MCF 10A (cell line): ENCODE results near the gene FGF4. TPM values are rescaled to one million over a fixed set of nuclear protein-coding genes. Genes with fewer than 3 reads are reported as not detected.

Experiments
- BruUV-seq: library from RNA; stranded (reverse); fragments of 400-500 nt; replicated peaks from 2 replicates; lab custom pipeline; 2021; lab: Mats Ljungman, UMichigan
- CTCF ChIA-PET: fragments of 300-600 bp; sonication (Branson Sonifier 250); formaldehyde crosslinking; extraction: SDS; loops from one replicate; lab custom pipeline; 2021; ENCODE audit warnings: antibody characterized with exemption, inconsistent platforms; lab: Yijun Ruan, JAX
- POLR2A ChIA-PET: fragments of 300-600, 350-650 bp; sonication (Branson Sonifier 250); formaldehyde crosslinking; extraction: SDS; loops from one replicate; lab custom pipeline; 2020; ENCODE audit warnings: antibody characterized with exemption, inconsistent platforms; lab: Yijun Ruan, JAX
- DNase-seq: peaks from one replicate; pipeline ENCODE4 v3.0.0-alpha.2; 2018; ENCODE audit not compliant: unreplicated experiment
- H3K27ac Mint-ChIP-seq: one replicate; pipeline ENCODE4 v1.8.0; 2022; ENCODE audit warnings: mild to moderate bottlenecking, low read depth, mixed read lengths; ENCODE audit not compliant: unreplicated experiment
- H3K27me3 Mint-ChIP-seq: one replicate; pipeline ENCODE4 v1.8.0; 2022; ENCODE audit warnings: mixed read lengths; ENCODE audit not compliant: insufficient read depth, unreplicated experiment
- H3K36me3 Mint-ChIP-seq: one replicate; pipeline ENCODE4 v1.8.0; 2022; ENCODE audit warnings: mild to moderate bottlenecking, moderate library complexity, mixed read lengths; ENCODE audit not compliant: insufficient read depth, unreplicated experiment
- H3K4me1 Mint-ChIP-seq: one replicate; pipeline ENCODE4 v1.8.0; 2022; ENCODE audit warnings: mixed read lengths; ENCODE audit not compliant: insufficient read depth, unreplicated experiment
- H3K4me3 Mint-ChIP-seq: one replicate; pipeline ENCODE4 v1.8.0; 2022; ENCODE audit warnings: mild to moderate bottlenecking, moderate library complexity, mixed read lengths; ENCODE audit not compliant: unreplicated experiment
- H3K9me3 Mint-ChIP-seq: one replicate; pipeline ENCODE4 v1.8.0; 2022; ENCODE audit warnings: mixed read lengths; ENCODE audit not compliant: unreplicated experiment
- CTCF ChIP-seq: fragments of 200-600 bp; IDR thresholded peaks from one replicate; pipeline ENCODE4 v1.8.0; 2022; ENCODE audit warnings: antibody characterized with exemption, mild to moderate bottlenecking; ENCODE audit not compliant: unreplicated experiment
- intact Hi-C: fragments of 100-400 bp; cut with micrococcal nuclease; formaldehyde crosslinking; loops from 2 replicates; pipeline ENCODE4 v1.14.1; 2022
- total RNA-seq: library from RNA; stranded (reverse); gene quantifications from 2 replicates; pipeline ENCODE4 v1.2.3, GENCODE V29; 2022

FGF4 gene
- total RNA-seq, 1 experiment from 2014 or later: not detected

DNA sequence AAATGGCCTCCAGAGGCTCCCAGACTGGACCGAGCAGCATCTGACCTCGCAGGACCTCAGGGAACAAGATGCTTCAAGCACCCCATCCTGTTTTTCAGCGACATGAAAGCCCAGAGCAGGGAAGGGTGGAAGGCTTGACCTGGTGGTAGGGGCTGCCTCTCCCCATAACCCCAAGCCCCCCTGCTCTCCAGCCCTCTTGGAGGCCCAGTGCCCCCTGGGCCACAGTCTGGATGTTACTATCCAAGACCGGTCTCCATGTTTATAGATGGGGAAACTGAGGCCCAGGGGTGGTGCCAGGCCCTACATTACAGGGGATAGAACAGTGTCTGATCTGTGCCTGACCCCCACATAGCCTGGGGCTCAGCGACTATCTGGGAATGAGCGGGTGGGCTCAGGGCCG lies 37.1 kb upstream of the FGF4 start:
- intact Hi-C loops: no loop called here
- Mint-ChIP-seq H3K36me3 (no peaks in the 10 kb centered on the region), H3K4me3 (no peak overlapping the region), H3K27ac (no peak overlapping the region), H3K27me3 (peaks cover 33% of the 10 kb centered on the region), H3K4me1 (peaks cover 6% of the 10 kb centered on the region), H3K9me3 (peaks cover 7% of the 10 kb centered on the region)
- no peak for DNase-seq
- POLR2A ChIA-PET: no interaction called here
- CTCF ChIA-PET: no interaction called here
- BruUV-seq: no TSS peak
- no peak for TF ChIP-seq CTCF

DNA sequence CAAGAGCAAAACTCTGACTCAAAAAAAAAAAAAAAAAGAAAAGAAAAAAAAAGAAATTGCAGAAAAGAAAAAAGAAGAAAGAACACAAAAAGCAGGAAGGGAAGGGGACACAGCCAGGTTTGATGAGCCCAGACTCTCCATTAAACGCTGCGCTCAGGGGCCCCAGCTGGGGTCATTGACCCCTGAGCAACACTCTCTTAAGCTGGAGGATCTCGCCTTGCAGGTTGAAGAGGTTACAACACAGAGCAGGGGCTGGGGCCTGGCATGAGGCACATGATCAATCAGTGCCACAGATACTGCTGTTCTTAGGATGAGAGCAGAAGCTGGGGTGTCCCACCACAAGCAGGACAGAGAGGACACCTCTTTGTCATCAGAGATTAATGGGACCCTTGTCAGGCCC lies 36.3 kb upstream of the FGF4 start:
- intact Hi-C loops: no loop called here
- no peak overlapping the region for H3K4me3 Mint-ChIP-seq
- H3K9me3 Mint-ChIP-seq: peaks cover 7% of the 10 kb centered on the region
- H3K36me3 Mint-ChIP-seq: no peaks in the 10 kb centered on the region
- POLR2A ChIA-PET: no interaction called here
- TF ChIP-seq CTCF: no peak
- BruUV-seq: no TSS peak
- DNase-seq: no peak
- CTCF ChIA-PET: interaction anchor here (1.6 kb wide), 1 partner anchor 10 kb away, joined by 5 read pairs; no protein-coding TSS in a partner anchor
- H3K27me3 Mint-ChIP-seq: peaks cover 27% of the 10 kb centered on the region
- peaks cover 6% of the 10 kb centered on the region for H3K4me1 Mint-ChIP-seq
- no peak overlapping the region for H3K27ac Mint-ChIP-seq

DNA sequence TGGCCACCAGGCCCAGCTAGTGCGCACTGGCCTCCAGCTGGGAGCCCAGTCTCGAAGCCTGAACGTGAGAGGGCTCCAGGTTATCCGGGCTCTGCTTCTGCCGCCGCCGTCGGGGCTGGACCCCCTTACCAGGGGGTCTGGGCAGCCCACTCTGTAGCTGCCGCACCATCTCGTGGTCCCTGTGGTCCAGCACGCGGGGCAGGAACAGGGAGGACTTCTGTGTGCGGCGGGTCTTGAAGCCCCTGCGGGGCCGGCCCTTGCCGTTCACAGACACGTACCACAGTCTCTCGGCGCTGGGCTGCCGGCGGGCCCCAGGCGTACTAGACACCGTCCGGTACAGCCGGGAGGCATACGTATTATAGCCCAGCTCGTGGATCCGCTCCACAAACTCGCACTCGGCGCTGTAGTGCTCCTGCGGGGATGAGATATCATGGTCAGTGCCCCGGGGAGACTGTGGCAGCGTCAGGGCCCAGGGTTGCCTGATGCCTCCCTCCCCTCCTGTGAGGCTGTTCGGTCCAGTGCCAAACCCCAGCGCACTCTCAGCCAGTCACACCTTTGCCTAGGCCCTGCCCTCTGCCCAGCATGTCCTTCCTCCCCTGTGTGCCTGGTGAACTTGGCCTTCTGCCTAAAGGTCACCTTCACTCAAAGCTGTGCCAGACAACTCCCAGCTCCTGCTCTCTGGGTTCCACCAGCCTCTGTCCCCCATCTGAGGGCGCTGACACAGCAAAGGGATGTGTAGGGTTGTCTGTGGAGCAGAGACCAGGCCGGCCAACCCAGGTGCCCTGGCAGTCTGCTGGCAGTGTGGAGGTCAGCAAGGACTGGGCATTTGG lies 35.4 kb upstream of the FGF4 start:
- intact Hi-C loops: no loop called here
- Mint-ChIP-seq H3K9me3 (peaks cover 7% of the 10 kb centered on the region), H3K27ac (no peak overlapping the region), H3K4me1 (peaks cover 6% of the 10 kb centered on the region), H3K36me3 (no peaks in the 10 kb centered on the region), H3K27me3 (peaks cover 17% of the 10 kb centered on the region), H3K4me3 (no peak overlapping the region)
- no peak for TF ChIP-seq CTCF
- no TSS peak for BruUV-seq
- ChIA-PET CTCF (interaction anchor here (0.6 to 1.6 kb wide), 4 partner anchors 9 to 124 kb away, joined by 3 to 5 read pairs (median 4); no protein-coding TSS in a partner anchor), POLR2A (no interaction called here)
- DNase-seq: no peak

- H3K36me3 Mint-ChIP-seq: no peaks in the 10 kb centered on the region
- no peak overlapping the region for H3K27ac Mint-ChIP-seq
- intact Hi-C loops: no loop called here
- TF ChIP-seq CTCF: no peak
- peaks cover 4% of the 10 kb centered on the region for H3K27me3 Mint-ChIP-seq
- ChIA-PET CTCF (no interaction called here), POLR2A (no interaction called here)
- peaks cover 6% of the 10 kb centered on the region for H3K4me1 Mint-ChIP-seq
- DNase-seq: no peak
- no TSS peak for BruUV-seq
- H3K9me3 Mint-ChIP-seq: peaks cover 2% of the 10 kb centered on the region
- H3K4me3 Mint-ChIP-seq: no peak overlapping the region
These were observed 33.5 kb upstream of the FGF4 start for GRCh38 chr11:69808667-69809086.
